Measurements from ENCODE around the gene RNASEH2A.
A peak's percentile ranks its signal among the peaks of the same experiment; 100 is the strongest.
"Not testable (repeated sequence)": the region's sequence is repeated elsewhere in the genome, so short reads cannot be mapped to it uniquely, and the experiment has no call there.

Gene RNASEH2A

DNA sequence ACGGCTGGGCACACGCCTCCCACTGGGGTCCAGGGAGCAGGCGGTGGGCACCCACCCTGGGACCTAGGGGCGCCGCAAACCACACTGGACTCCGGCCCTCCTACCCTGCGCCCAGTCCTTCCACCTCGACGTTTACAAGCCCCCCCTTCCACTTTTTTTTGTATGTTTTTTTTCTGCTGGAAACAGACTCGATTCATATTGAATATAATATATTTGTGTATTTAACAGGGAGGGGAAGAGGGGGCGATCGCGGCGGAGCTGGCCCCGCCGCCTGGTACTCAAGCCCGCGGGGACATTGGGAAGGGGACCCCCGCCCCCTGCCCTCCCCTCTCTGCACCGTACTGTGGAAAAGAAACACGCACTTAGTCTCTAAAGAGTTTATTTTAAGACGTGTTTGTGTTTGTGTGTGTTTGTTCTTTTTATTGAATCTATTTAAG lies 13.5 kb upstream of the RNASEH2A start:
- DNase-seq (ENCODE audit: extremely low read depth in 1 of 2, low read depth in 1 of 2) = no peak

DNA sequence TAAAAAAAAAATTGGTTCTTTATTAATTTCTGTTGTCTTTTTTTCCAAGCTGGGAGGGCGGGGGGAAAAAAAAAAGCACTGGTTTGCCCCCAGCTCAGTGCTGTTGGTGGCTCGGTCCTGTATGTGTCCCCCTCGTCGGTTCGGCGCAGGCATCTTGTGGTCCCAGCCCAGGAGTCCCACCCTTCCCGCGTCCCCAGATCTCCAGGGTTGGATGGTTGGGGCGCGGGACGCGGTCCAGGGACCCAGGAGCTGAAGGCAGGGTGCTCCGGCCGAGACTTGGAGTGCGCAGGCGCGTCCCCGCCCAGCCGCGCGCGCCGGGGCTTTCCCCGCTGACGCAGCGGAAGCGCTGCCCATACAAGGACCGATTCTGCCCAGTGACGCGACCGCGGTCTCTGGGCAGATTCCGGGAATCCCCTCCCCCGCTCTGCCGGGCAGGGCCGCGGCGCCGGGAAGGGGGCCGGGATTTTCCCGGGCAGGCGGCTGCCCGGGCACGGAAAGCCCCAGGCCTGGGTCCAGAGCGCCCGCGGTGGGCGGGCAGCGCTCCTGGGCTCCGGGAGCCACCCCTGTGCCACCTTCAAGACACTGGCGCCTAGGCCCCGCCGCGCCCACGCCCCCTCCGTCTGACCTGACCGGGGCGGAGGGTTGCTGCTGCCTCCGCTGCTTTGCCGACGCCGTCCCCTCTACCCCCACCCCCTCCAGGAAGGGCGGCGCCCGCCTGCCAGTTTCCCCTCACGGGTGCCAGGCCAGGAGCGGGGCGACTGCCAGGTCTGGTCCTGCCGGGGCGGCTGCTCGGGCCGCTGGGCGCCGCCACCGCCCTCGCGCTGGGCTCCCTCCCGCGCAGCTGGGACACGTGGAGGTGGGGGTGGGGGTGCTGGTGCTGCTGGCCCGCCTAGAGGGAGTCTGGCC lies 12.8 kb upstream of the RNASEH2A start:
- DNase-seq (ENCODE audit: extremely low read depth in 1 of 2, low read depth in 1 of 2) = peak; percentile 88 to 93

DNA sequence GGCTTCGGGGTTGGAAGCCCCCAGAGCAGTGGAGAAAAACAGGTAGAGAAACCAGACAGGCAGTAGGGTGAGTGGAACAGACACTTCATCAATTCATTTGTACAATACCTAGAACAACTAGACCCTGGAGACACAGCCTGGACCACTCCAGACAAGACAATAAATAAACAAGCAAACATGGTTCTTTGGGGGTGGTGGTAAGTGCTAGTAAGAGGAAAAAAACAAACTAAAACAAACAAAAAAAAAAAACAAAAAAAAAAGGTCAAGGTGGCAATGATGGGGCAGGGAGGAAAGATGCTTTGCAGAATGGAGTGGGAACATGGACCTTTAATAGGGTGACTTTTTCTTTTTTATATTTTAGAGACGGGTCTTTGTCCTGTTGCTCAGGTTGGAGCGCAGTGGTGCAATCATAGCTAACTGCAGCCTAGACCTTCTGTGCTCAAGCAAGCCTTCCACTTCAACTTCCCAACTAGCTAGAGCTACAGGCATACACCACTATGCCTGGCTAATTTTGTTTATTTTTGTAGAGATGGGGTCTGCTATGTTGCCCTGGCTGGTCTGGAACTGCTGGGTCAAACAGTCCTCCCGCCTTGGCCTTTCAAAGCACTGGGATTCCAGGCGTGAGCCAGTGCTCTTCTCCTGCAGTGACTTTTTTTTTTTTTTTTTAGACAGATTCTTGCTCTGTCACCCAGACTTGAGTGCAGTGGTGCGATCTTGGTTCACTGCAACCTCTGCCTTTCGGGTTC lies 12.0 kb upstream of the RNASEH2A start:
- no peak for DNase-seq (ENCODE audit: extremely low read depth in 1 of 2, low read depth in 1 of 2)

DNA sequence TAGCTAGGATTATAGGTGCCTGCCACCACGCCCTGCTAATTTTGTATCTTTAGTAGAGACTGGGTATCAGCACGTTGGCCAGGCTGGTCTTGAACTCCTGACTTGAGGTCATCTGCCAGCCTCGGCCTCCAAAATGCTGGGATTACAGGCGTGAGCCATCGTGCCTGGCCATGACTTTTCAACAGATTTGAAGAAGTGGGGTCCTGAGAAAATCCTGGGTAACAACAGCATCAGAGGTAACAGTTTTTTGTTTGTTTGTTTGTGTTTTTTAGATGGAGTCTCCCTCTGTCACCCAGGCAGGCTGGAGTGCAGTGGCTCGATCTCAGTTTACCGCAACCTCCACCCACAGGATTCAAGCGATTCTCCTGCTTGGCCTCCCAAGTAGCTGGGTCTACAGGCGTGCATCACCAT lies 11.4 kb upstream of the RNASEH2A start:
- no peak for DNase-seq (ENCODE audit: extremely low read depth in 1 of 2, low read depth in 1 of 2)

DNA sequence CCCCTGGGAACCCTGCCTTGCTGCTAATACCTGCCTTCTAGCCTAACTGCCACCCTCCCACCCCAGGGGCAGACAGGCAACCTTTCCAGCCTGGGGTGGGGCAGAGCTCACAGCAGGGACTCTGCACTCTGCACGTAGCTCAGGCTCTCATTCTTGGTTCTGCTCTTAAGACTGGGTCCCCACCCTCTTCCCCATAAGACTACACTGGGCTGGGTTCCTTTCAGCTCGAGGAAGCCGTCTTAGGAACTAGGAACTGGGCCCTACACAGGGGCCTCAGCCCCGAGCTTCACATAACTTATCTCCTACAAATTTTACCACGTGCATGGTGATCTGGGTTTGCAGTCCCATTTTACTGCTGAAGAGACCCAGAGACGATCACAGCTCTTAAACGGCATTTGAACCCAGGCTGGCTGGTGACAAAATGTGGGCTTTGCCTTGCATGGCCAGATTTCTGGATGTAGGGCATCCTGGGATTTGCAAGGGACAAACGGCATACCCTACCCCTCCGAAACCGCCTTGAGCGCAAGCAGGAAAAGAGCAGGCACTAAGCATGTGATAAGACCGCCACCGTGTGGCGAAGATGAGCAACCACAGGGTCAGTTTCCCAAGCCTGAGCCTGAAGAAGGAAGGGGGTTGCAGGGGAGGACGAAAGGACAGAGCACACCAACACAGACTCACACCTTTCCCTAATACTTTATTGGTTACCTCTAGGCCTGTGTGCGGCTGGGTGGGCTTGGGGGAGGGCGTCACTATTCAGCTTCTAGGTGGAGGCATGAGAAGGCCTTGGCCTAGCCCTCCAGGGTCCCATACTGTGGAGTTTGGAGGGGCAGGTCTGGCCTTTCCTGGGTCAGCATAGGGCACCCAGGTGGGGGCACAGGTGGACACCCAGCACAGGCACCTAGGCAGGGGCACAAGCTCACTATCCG lies 10.0 kb upstream of the RNASEH2A start:
- DNase-seq (ENCODE audit: extremely low read depth in 1 of 2, low read depth in 1 of 2) = no peak

DNA sequence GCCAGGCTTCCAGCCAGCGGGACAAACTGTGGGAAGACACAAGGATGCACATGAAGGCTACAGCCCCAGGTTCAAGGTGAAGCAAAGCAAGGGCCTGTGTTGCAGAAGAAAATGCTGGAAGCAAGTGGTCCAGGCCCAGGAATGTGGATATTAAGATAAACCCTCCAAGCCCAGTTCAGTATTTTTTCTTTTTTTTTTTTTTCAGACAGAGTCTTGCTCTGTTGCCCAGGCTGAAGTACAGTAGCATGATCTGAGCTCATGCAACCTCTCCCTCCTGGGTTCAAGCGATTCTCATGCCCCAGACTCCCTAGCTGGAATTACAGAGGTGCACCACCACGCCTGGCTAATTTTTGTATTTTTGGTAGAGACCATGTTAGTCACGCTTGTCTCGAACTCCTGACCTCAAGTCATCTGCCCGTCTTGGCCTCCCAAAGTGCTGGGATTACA lies 9.2 kb upstream of the RNASEH2A start:
- DNase-seq (ENCODE audit: extremely low read depth in 1 of 2, low read depth in 1 of 2) = no peak

DNA sequence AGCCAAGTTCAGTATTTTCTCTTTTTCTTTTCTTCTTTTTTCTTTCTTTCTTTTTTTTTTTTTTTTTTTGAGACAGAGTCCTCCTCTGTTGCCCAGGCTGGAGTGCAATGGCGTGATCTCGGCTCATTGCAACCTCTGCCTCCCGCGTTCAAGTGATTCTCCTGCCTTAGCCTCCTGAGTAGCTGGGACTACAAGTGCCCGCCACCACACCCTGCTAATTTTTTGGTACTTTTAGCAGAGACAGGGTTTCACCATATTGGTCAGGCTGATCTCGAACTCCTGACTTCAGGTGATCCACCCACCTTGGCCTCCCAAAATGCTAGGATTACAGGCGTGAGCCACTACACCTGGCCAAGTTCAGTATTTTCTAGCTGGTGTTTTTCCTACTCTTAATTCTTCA lies 8.8 kb upstream of the RNASEH2A start:
- not testable (repeated sequence) for DNase-seq (ENCODE audit: extremely low read depth in 1 of 2, low read depth in 1 of 2)

DNA sequence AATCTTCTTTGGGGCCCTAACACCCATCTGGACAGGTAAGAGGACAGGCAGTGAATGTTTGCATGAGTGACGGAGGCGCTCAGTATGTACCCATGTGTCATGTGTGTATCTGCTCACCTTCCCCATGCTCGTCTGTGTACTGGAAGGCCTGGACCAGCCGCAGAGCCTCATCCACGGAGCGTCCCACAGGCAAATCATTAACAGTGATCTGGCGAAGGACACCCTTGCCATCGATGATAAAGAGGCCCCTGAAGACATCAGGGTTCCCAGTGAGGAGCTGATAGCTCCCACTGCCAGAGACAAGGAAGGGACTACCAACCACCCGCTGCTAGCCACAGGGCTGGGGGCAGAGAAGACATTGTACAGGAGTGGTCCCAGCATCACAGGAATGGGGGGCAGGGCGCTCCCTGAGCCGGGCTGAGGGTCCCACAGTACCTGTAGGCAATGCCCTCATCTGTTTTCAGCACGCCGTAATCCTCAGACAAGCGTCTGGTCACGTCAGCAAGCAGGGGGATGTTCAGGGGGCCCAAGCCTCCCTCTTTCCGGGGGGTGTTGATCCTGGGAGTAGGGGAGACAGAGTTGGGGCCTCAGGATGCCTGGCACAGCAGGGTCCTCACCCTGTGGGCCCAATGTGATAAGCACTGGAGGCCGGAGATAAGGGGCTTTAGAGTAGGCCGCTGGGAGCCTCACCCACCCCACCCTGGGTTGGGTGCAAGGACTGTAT lies 6.5 kb upstream of the RNASEH2A start:
- DNase-seq (ENCODE audit: extremely low read depth in 1 of 2, low read depth in 1 of 2) = no peak

DNA sequence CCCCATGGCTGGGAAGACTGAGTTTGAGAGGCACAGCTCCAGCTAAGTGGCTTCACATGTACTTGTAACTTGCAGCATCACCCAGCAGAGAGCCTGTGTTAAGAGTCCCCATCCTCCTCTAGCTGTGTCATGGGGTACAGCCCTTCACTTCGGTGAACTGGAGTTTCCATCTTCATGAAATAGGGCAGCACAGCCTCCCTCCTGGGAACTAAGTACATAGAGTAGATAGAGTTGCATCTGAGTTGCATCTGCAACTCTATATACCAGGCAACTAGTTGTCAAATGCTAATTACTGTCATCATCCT lies 6.0 kb upstream of the RNASEH2A start:
- DNase-seq (ENCODE audit: extremely low read depth in 1 of 2, low read depth in 1 of 2) = no peak

DNA sequence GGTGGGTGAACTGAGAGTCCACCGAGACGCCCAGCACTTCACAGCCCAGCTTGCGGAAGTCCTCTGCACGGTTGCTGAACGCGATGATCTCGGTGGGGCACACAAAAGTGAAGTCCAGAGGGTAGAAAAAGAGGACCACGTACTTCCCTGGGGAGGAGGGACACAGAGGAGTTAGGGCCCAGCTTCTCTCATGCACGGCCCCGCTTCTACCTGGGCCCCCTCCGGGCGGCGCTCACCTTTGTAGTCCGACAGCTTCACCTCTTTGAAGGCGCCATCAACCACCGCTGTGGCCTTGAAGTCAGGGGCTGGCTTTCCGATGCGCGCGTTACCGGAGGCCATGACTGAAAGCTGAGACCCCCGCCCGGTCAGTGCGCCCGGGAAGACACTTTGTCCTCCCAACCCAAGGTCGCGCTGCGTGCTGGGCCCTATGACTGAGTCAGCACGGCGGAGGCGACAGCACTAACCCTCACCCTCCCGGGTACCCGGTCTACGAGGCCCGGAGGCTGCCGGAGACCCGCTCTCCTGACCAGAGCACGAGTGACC lies 5.4 kb upstream of the RNASEH2A start:
- DNase-seq (ENCODE audit: extremely low read depth in 1 of 2, low read depth in 1 of 2) = no peak

DNA sequence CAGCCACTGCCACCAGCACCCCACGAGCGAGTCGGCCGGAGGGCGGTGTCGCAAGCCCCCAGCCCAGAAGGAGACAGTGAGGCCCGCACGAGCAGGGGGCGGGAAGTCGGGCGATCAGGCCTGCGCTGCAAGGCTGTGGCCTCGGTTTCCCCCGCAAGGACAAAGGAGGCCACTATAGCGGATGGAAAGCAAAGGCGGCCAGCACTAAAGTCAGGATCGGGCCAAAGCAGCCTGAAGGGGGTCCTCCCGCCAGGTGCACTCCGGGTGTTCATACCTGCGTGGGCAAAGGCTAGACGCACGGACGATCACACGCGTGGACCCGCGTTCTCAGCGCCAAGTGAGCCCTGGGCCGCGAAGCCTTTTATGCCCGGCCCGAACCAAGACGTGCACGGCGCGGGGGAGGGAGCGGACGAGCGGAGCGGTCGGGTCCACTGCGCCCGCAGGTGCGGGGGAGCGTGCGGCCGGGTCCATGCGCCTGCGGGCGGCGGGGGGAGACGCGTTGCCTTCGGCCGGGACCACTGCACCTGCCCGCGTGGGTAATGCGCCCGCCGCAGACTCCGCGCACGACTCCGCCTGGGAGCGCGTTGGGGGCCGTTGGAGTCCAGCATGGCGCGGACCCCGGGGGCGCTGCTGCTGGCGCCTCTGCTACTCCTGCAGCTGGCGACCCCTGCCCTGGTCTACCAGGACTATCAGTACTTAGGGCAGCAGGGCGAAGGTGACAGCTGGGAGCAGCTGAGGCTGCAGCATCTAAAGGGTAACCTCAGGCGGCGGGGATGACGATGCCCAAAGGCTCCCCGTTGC lies 4.7 kb upstream of the RNASEH2A start, which contains the start of the genes PRDX2 and THSD8:
Gene PRDX2, minus strand, starts transcription at position 335 of the 801 bp plus-strand sequence. CDS start 539 bp downstream, outside the sequence.
Gene THSD8, plus strand, starts transcription at position 604 of the 801 bp plus-strand sequence. Its CDS starts 3 bp downstream, at position 607.
- DNase-seq (ENCODE audit: extremely low read depth in 1 of 2, low read depth in 1 of 2) = peak in 1 of 2 donors; percentile 61

DNA sequence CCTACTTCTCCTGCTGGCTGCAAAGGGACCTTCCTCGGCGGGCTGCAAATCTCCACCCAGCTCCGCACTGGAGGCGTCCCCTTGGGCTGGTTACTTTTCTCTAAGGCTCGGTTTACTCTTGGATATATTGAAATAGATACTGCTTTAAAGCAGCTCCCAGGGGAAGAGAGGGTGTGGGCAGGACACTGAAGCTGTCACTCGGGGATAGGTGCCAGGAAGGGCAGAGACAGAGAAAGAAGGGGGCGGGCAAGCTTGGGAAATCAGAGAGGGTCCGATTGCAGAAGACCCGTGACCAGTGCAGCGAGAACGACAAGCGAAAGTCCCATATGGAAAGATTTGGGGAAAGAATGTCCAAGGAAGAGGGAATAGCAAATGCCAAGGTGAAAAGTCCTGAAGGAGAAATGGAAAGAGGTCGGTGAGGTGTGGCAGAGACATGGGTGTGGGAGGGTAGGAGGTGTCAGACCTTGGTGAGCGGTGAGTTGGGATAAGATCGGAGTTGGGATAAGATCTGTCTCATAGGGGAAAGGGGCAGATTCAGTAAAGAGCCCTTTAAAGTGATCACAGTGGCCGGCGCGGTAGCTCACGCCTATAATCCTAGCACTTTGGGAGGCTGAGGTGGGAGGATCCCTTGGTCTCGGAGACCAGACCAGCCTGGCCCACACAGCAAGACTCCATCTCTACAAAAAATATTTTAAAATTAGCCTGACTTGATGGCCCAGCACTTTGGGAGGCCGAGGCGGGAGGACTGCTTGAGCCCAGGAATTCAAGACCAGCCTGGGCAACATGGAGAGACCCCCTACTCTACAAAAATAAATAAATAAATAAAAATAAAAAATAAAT lies 3.9 kb upstream of the RNASEH2A start:
- no peak for DNase-seq (ENCODE audit: extremely low read depth in 1 of 2, low read depth in 1 of 2)

DNA sequence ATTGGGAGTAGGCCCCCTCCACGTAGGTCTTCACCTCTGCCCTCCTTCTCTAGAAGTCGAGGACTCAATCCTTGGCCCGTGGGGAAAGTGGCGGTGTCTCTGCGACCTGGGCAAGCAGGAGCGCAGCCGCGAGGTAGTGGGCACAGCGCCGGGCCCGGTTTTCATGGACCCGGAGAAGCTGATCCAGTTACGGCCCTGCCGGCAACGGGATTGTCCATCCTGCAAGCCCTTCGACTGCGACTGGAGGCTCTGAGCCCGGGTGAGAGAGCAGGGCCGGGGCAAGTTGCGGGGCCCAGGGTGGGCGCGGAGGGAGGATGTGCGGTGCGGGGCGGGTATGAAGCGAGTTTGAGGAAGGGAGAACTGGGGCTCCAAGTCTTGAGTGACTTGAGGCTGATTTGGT lies 2.3 kb upstream of the RNASEH2A start:
- no peak for DNase-seq (ENCODE audit: extremely low read depth in 1 of 2, low read depth in 1 of 2)

DNA sequence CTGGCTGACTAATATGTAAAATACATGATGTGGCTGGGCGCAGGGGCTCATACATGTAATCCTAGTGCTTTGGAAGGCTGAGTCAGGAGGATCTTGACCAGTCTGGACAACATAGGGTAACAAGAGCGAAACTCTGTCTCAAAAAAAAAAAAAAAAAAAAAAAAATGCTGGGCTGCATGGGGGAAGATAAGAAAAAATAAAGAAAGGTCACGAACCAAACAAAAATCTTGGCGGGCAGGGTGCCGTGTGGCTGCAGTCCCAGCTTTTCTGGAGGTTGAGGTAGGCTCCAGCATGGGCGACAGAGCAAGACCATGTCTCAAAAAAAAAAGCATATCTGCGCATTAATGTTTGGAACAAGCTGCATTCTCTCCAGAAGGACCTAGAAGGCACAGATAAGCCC lies 8.7 kb downstream of the RNASEH2A start:
- DNase-seq (ENCODE audit: extremely low read depth in 1 of 2, low read depth in 1 of 2) = no peak

DNA sequence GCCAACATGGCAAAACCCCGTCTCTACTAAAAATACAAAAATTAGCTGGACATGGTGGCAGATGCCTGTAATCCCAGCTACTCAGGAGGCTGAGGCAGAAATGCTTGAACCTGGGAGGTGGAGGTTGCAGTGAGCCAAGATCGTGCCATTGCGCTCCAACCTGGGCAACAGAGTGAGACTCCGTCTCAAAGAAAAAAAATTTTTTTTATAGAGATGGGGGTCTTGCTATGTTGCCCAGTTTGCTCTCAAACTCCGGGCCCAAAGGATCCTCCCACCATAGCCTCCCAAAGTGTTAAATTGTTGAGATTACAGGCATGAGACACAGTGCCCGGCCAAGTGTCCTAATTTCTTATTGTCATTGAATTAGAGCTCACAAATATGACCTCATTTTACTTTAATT lies 10.8 kb downstream of the RNASEH2A start:
- not testable (repeated sequence) for DNase-seq (ENCODE audit: extremely low read depth in 1 of 2, low read depth in 1 of 2)

DNA sequence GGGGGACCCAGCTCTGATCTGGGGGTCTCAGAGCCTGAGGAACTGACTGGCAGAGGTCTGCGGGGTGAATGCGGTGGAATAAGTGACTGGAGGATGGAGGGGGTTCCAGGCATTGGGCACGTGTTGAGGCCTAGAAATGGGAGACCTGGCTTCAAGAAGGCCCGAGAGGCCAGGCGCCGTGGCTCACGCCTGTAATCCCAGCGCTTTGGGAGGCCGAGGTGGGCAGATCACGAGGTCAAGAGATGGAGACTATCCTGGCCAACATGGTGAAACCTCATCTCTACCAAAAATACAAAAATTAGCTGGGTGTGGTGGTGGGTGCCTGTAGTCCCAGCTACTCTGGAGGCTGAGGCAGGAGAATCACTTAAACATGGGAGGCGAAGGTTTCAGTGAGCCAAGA lies 11.4 kb downstream of the RNASEH2A start:
- not testable (repeated sequence) for DNase-seq (ENCODE audit: extremely low read depth in 1 of 2, low read depth in 1 of 2)

DNA sequence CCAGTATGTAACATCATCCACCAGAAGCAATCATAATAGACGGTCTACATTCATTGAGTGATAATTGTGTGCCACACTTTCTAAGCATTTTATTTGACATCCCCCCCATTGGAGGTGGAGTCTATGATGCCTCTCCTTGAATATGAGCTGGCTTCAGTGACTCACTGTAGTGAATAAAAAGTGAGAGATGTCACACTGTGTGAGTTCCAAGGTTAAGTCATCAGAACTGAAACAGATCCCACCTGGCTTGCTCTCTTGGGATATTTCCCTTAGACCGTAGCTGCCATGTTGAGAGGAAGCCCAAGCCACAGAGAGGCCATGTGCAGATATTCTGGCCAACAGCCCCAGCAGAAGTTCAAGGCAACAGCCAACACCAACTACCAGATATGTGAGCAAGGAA lies 15.4 kb downstream of the RNASEH2A start:
- no peak for DNase-seq (ENCODE audit: extremely low read depth in 1 of 2, low read depth in 1 of 2)

Measured in stimulated activated CD8-positive, alpha-beta memory T cell treated with anti-CD3 and anti-CD28 coated beads, Interleukin-7, amount 100 ng/mL, for 48 hours (primary cell).